ENCODE data around the gene EGFL8. TPM values are rescaled to one million over a fixed set of nuclear protein-coding genes. Genes with fewer than 3 reads are reported as not detected.

The EGFL8 gene
- total RNA-seq, 1 experiment from 2014 or later: 11.1 TPM

- TF ChIP-seq SIN3A (IDR thresholded peaks at IDR 0.05; ENCODE audit: borderline replicate concordance, insufficient read depth, low read depth, low read length): 0 out of 2 replicates have a peak, but pooled peaks have one; percentile 12
- TF ChIP-seq, protein P1, sequence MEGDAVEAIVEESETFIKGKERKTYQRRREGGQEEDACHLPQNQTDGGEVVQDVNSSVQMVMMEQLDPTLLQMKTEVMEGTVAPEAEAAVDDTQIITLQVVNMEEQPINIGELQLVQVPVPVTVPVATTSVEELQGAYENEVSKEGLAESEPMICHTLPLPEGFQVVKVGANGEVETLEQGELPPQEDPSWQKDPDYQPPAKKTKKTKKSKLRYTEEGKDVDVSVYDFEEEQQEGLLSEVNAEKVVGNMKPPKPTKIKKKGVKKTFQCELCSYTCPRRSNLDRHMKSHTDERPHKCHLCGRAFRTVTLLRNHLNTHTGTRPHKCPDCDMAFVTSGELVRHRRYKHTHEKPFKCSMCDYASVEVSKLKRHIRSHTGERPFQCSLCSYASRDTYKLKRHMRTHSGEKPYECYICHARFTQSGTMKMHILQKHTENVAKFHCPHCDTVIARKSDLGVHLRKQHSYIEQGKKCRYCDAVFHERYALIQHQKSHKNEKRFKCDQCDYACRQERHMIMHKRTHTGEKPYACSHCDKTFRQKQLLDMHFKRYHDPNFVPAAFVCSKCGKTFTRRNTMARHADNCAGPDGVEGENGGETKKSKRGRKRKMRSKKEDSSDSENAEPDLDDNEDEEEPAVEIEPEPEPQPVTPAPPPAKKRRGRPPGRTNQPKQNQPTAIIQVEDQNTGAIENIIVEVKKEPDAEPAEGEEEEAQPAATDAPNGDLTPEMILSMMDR (IDR thresholded peaks at IDR 0.05): no peak
- TF ChIP-seq, protein P2, sequence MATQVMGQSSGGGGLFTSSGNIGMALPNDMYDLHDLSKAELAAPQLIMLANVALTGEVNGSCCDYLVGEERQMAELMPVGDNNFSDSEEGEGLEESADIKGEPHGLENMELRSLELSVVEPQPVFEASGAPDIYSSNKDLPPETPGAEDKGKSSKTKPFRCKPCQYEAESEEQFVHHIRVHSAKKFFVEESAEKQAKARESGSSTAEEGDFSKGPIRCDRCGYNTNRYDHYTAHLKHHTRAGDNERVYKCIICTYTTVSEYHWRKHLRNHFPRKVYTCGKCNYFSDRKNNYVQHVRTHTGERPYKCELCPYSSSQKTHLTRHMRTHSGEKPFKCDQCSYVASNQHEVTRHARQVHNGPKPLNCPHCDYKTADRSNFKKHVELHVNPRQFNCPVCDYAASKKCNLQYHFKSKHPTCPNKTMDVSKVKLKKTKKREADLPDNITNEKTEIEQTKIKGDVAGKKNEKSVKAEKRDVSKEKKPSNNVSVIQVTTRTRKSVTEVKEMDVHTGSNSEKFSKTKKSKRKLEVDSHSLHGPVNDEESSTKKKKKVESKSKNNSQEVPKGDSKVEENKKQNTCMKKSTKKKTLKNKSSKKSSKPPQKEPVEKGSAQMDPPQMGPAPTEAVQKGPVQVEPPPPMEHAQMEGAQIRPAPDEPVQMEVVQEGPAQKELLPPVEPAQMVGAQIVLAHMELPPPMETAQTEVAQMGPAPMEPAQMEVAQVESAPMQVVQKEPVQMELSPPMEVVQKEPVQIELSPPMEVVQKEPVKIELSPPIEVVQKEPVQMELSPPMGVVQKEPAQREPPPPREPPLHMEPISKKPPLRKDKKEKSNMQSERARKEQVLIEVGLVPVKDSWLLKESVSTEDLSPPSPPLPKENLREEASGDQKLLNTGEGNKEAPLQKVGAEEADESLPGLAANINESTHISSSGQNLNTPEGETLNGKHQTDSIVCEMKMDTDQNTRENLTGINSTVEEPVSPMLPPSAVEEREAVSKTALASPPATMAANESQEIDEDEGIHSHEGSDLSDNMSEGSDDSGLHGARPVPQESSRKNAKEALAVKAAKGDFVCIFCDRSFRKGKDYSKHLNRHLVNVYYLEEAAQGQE (IDR thresholded peaks at IDR 0.05; ENCODE audit: insufficient read depth in 1 of 2, low read depth in 2 of 2, low read length in 1 of 2): no peak
- in situ Hi-C loops (cut with HindIII; ENCODE audit: low pct_unique_long_range_greater_than_20kb, low sequenced_read_pairs) (no loop called here), intact Hi-C loops (cut with micrococcal nuclease; ENCODE audit: unreplicated experiment) (no loop called here)
- ChIA-PET POLR2A (interaction anchor here (0.7 kb wide), 1 partner anchor 11 kb away, joined by 10 read pairs; the partner anchor contains the start of gene PBX2), CTCF (no interaction called here)
- H3K4me1 ChIP-seq (ENCODE audit: control insufficient read depth, insufficient read depth, low read length): peaks cover 30% of the 10 kb centered on the region
- BruUV-seq (replicated peaks): TSS peak; percentile 90
- ATAC-seq (no peak), DNase-seq (ENCODE audit: low read depth, low spot score) (no peak)
- H3K36me3 ChIP-seq (ENCODE audit: control insufficient read depth, insufficient read depth, low read length): 0 out of 2 replicates have a peak, but pooled peaks cover 3% of the 10 kb centered on the region
- H3K27me3 ChIP-seq (ENCODE audit: control insufficient read depth, insufficient read depth, low read length): no peaks in the 10 kb centered on the region
- H3K27ac ChIP-seq (ENCODE audit: low read length): peak overlapping the region; percentile 98
- H3K9me3 ChIP-seq (ENCODE audit: control insufficient read depth, insufficient read depth, low read depth, low read length): no peaks in the 10 kb centered on the region
- peak overlapping the region; percentile 61 to 64 for H3K4me3 ChIP-seq (ENCODE audit: low read depth in 2 of 2, low read length in 2 of 2)
These were observed 14.4 kb downstream of the EGFL8 start for GRCh38 chr6:32178547-32179440.

- BruUV-seq (replicated peaks): no TSS peak
- TF ChIP-seq, protein P2 (IDR thresholded peaks at IDR 0.05; ENCODE audit: insufficient read depth in 1 of 2, low read depth in 2 of 2, low read length in 1 of 2): no peak
- no peak for TF ChIP-seq SIN3A (IDR thresholded peaks at IDR 0.05; ENCODE audit: borderline replicate concordance, insufficient read depth, low read depth, low read length)
- TF ChIP-seq, protein P1 (IDR thresholded peaks at IDR 0.05): no peak
- no peak for TF ChIP-seq POLR2AphosphoS5 (IDR thresholded peaks at IDR 0.05; ENCODE audit: low read depth, low read length)
- no peak for TF ChIP-seq TCF7L2 (IDR thresholded peaks at IDR 0.05; ENCODE audit: low read depth, low read length)
- H3K27me3 ChIP-seq (ENCODE audit: control insufficient read depth, insufficient read depth, low read length): no peaks in the 10 kb centered on the region
- H3K4me1 ChIP-seq (ENCODE audit: control insufficient read depth, insufficient read depth, low read length): peaks cover 29% of the 10 kb centered on the region
- H3K36me3 ChIP-seq (ENCODE audit: control insufficient read depth, insufficient read depth, low read length): peaks cover 3% of the 10 kb centered on the region; the same call in 1 of the 2 replicates
- no peaks in the 10 kb centered on the region for H3K9me3 ChIP-seq (ENCODE audit: control insufficient read depth, insufficient read depth, low read depth, low read length)
- intact Hi-C loops (cut with micrococcal nuclease; ENCODE audit: unreplicated experiment) (no loop called here), in situ Hi-C loops (cut with HindIII; ENCODE audit: low pct_unique_long_range_greater_than_20kb, low sequenced_read_pairs) (no loop called here)
- H3K27ac ChIP-seq (ENCODE audit: low read length): no peak overlapping the region
- no peak for ATAC-seq
- peak overlapping the region in 1 of 2 experiments; percentile 61; a peak in 2 of 4 replicates for H3K4me3 ChIP-seq (ENCODE audit: low read depth in 2 of 2, low read length in 2 of 2)
- POLR2A ChIA-PET: no interaction called here
- DNase-seq (ENCODE audit: low read depth, low spot score): no peak
- CTCF ChIA-PET: no interaction called here
These were observed 15.5 kb downstream of the EGFL8 start for GRCh38 chr6:32179766-32180405.
